MCF 10A (cell line): ENCODE data around the gene CDK4. TPM values are rescaled to one million over a fixed set of nuclear protein-coding genes. Genes with fewer than 3 reads are reported as not detected.

Source experiments
- BruUV-seq: library from RNA; stranded (reverse); fragments of 400-500 nt; replicated peaks from 2 replicates; lab custom pipeline; 2021; lab: Mats Ljungman, UMichigan
- CTCF ChIA-PET: fragments of 300-600 bp; sonication (Branson Sonifier 250); formaldehyde crosslinking; extraction: SDS; loops from one replicate; lab custom pipeline; 2021; ENCODE audit warnings: antibody characterized with exemption, inconsistent platforms; lab: Yijun Ruan, JAX
- POLR2A ChIA-PET: fragments of 300-600, 350-650 bp; sonication (Branson Sonifier 250); formaldehyde crosslinking; extraction: SDS; loops from one replicate; lab custom pipeline; 2020; ENCODE audit warnings: antibody characterized with exemption, inconsistent platforms; lab: Yijun Ruan, JAX
- DNase-seq: peaks from one replicate; pipeline ENCODE4 v3.0.0-alpha.2; 2018; ENCODE audit not compliant: unreplicated experiment
- H3K27ac Mint-ChIP-seq: one replicate; pipeline ENCODE4 v1.8.0; 2022; ENCODE audit warnings: mild to moderate bottlenecking, low read depth, mixed read lengths; ENCODE audit not compliant: unreplicated experiment
- H3K27me3 Mint-ChIP-seq: one replicate; pipeline ENCODE4 v1.8.0; 2022; ENCODE audit warnings: mixed read lengths; ENCODE audit not compliant: insufficient read depth, unreplicated experiment
- H3K36me3 Mint-ChIP-seq: one replicate; pipeline ENCODE4 v1.8.0; 2022; ENCODE audit warnings: mild to moderate bottlenecking, moderate library complexity, mixed read lengths; ENCODE audit not compliant: insufficient read depth, unreplicated experiment
- H3K4me1 Mint-ChIP-seq: one replicate; pipeline ENCODE4 v1.8.0; 2022; ENCODE audit warnings: mixed read lengths; ENCODE audit not compliant: insufficient read depth, unreplicated experiment
- H3K4me3 Mint-ChIP-seq: one replicate; pipeline ENCODE4 v1.8.0; 2022; ENCODE audit warnings: mild to moderate bottlenecking, moderate library complexity, mixed read lengths; ENCODE audit not compliant: unreplicated experiment
- H3K9me3 Mint-ChIP-seq: one replicate; pipeline ENCODE4 v1.8.0; 2022; ENCODE audit warnings: mixed read lengths; ENCODE audit not compliant: unreplicated experiment
- CTCF ChIP-seq: fragments of 200-600 bp; IDR thresholded peaks from one replicate; pipeline ENCODE4 v1.8.0; 2022; ENCODE audit warnings: antibody characterized with exemption, mild to moderate bottlenecking; ENCODE audit not compliant: unreplicated experiment
- intact Hi-C: fragments of 100-400 bp; cut with micrococcal nuclease; formaldehyde crosslinking; loops from 2 replicates; pipeline ENCODE4 v1.14.1; 2022
- total RNA-seq: library from RNA; stranded (reverse); gene quantifications from 2 replicates; pipeline ENCODE4 v1.2.3, GENCODE V29; 2022

Gene CDK4
- total RNA-seq, 1 experiment from 2014 or later, result 123 TPM

GRCh38 chr12:57730336-57731067 lies 21.6 kb downstream of the CDK4 start:
- Mint-ChIP-seq H3K4me1 (no peaks in the 10 kb centered on the region), H3K27me3 (peaks cover 17% of the 10 kb centered on the region), H3K27ac (no peak overlapping the region), H3K9me3 (no peaks in the 10 kb centered on the region), H3K36me3 (no peaks in the 10 kb centered on the region), H3K4me3 (no peak overlapping the region)
- no TSS peak for BruUV-seq
- intact Hi-C loops, result no loop called here
- POLR2A ChIA-PET, result no interaction called here
- CTCF ChIA-PET, result interaction anchor here (0.9 to 1.2 kb wide), 2 partner anchors 20 to 52 kb away, joined by 3 to 6 read pairs; partner anchors contain the start of gene TSFM
- TF ChIP-seq CTCF, result no peak
- DNase-seq, result no peak

- Mint-ChIP-seq H3K4me1 (no peaks in the 10 kb centered on the region), H3K36me3 (no peaks in the 10 kb centered on the region), H3K27me3 (peaks cover 6% of the 10 kb centered on the region), H3K9me3 (no peaks in the 10 kb centered on the region), H3K27ac (no peak overlapping the region), H3K4me3 (no peak overlapping the region)
- BruUV-seq, result no TSS peak
- CTCF ChIA-PET, result interaction anchor here (0.9 kb wide), 1 partner anchor 109 kb away, joined by 4 read pairs; no protein-coding TSS in a partner anchor
- no peak for TF ChIP-seq CTCF
- POLR2A ChIA-PET, result no interaction called here
- no peak for DNase-seq
- intact Hi-C loops, result no loop called here
These were observed 22.7 kb downstream of the CDK4 start for GRCh38 chr12:57729321-57729844.

- ChIA-PET CTCF (interaction anchor here (4.3 kb wide), 1 partner anchor 8 kb away, joined by 43 read pairs; no protein-coding TSS in a partner anchor), POLR2A (interaction anchor here (2.7 kb wide), 1 partner anchor 8 kb away, joined by 17 read pairs; no protein-coding TSS in a partner anchor)
- BruUV-seq, result no TSS peak
- Mint-ChIP-seq H3K36me3 (no peaks in the 10 kb centered on the region), H3K4me3 (peak overlapping the region; percentile 65), H3K27ac (no peak overlapping the region), H3K4me1 (no peaks in the 10 kb centered on the region), H3K27me3 (no peaks in the 10 kb centered on the region), H3K9me3 (no peaks in the 10 kb centered on the region)
- no peak for DNase-seq
- TF ChIP-seq CTCF, result no peak
- intact Hi-C loops, result no loop called here
These were observed 24.2 kb downstream of the CDK4 start for GRCh38 chr12:57727758-57728395.
